WTC11 (cell line): ENCODE data around the gene TAL2. TPM values are rescaled to one million over a fixed set of nuclear protein-coding genes. Genes with fewer than 3 reads are reported as not detected.

Experiments
- ATAC-seq: fragments of 200-7000 bp; cut with Tn5 transposase; 2 replicates; pipeline ENCODE4 v1.10.0; 2021; ENCODE audit warnings: mild to moderate bottlenecking, moderate library complexity
- CTCF ChIA-PET: fragments of 300-600 bp; sonication (Branson Sonifier 250); formaldehyde crosslinking; loops from one replicate; lab custom pipeline; 2021; ENCODE audit warnings: antibody characterized with exemption; lab: Charles Lee
- POLR2A ChIA-PET: fragments of 350-600 bp; sonication (Branson Sonifier 250); formaldehyde crosslinking; loops from one replicate; lab custom pipeline; 2021; ENCODE audit warnings: antibody characterized with exemption; lab: Charles Lee
- DNase-seq: peaks from one replicate; pipeline ENCODE4 v3.0.0; 2021; ENCODE audit warnings: low spot score
- H3K27ac Mint-ChIP-seq: 2 replicates; pipeline ENCODE4 v1.8.0; 2021; ENCODE audit warnings: mixed read lengths
- H3K27me3 Mint-ChIP-seq: 2 replicates; pipeline ENCODE4 v1.8.0; 2021; ENCODE audit warnings: low read depth, mild to moderate bottlenecking, moderate library complexity, mixed read lengths
- H3K36me3 Mint-ChIP-seq: 2 replicates; pipeline ENCODE4 v1.8.0; 2021; ENCODE audit warnings: mixed read lengths
- H3K4me1 Mint-ChIP-seq: 2 replicates; pipeline ENCODE4 v1.8.0; 2022; ENCODE audit warnings: mixed read lengths
- H3K4me3 Mint-ChIP-seq: 2 replicates; pipeline ENCODE4 v1.8.0; 2021; ENCODE audit warnings: mild to moderate bottlenecking, moderate library complexity, mixed read lengths
- H3K9me3 Mint-ChIP-seq: 2 replicates; pipeline ENCODE4 v1.8.0; 2021; ENCODE audit warnings: mixed read lengths
- AFF4 ChIP-seq: sonication (generic); formaldehyde crosslinking; IDR thresholded peaks from 2 replicates; pipeline ENCODE4 v1.8.1; 2023; ENCODE audit warnings: mild to moderate bottlenecking, missing genetic modification reagents, borderline replicate concordance
- CBFB ChIP-seq: sonication (generic); formaldehyde crosslinking; IDR thresholded peaks from 2 replicates; pipeline ENCODE4 v1.8.1; 2022; ENCODE audit warnings: mild to moderate bottlenecking, low read depth, missing genetic modification reagents
- CDX4 ChIP-seq: fragments of 250-450 bp; sonication (Bioruptor Pico); IDR thresholded peaks from 2 replicates; pipeline ENCODE4 v1.9.0; 2021; ENCODE audit warnings: moderate library complexity, mild to moderate bottlenecking, inconsistent platforms, borderline replicate concordance
- CREB1 ChIP-seq: sonication (generic); formaldehyde crosslinking; IDR thresholded peaks from 2 replicates; pipeline ENCODE4 v1.8.0; 2023; ENCODE audit warnings: mild to moderate bottlenecking, missing genetic modification reagents
- CTCF ChIP-seq: fragments of 200-600 bp; IDR thresholded peaks from 2 replicates; pipeline ENCODE4 v1.8.0; 2022; ENCODE audit warnings: antibody characterized with exemption
- ERG ChIP-seq: fragments of 250-450 bp; sonication (Bioruptor Pico); IDR thresholded peaks from 2 replicates; pipeline ENCODE4 v1.8.0; 2021; ENCODE audit warnings: mild to moderate bottlenecking
- FOXJ3 ChIP-seq: sonication (generic); formaldehyde crosslinking; IDR thresholded peaks from 2 replicates; pipeline ENCODE4 v1.9.0; 2021; ENCODE audit warnings: missing genetic modification reagents, mild to moderate bottlenecking, borderline replicate concordance
- IRF2 ChIP-seq: sonication (generic); formaldehyde crosslinking; IDR thresholded peaks from 2 replicates; pipeline ENCODE4 v1.8.0; 2022; ENCODE audit warnings: low read depth, missing genetic modification reagents, borderline replicate concordance
- NR1H2 ChIP-seq: sonication (generic); formaldehyde crosslinking; IDR thresholded peaks from 2 replicates; pipeline ENCODE4 v1.9.0; 2021; ENCODE audit warnings: mild to moderate bottlenecking, moderate library complexity, missing genetic modification reagents
- PRDM15 ChIP-seq: sonication (generic); formaldehyde crosslinking; IDR thresholded peaks from 2 replicates; pipeline ENCODE4 v1.8.0; 2022; ENCODE audit warnings: missing genetic modification reagents
- PREB ChIP-seq: sonication (generic); formaldehyde crosslinking; IDR thresholded peaks from 2 replicates; pipeline ENCODE4 v1.8.1; 2022; ENCODE audit warnings: mild to moderate bottlenecking, missing genetic modification reagents, moderate library complexity, borderline replicate concordance
- TEAD4 ChIP-seq: sonication (generic); formaldehyde crosslinking; IDR thresholded peaks from 2 replicates; pipeline ENCODE4 v1.8.0; 2022; ENCODE audit warnings: mild to moderate bottlenecking, missing genetic modification reagents
- ZNF281 ChIP-seq: sonication (generic); formaldehyde crosslinking; IDR thresholded peaks from 2 replicates; pipeline ENCODE4 v1.8.0; 2023; ENCODE audit warnings: mild to moderate bottlenecking, missing genetic modification reagents
- ZNF416 ChIP-seq: fragments of 250-450 bp; sonication (Bioruptor Pico); IDR thresholded peaks from 2 replicates; pipeline ENCODE4 v1.9.0; 2021; ENCODE audit warnings: mild to moderate bottlenecking, inconsistent platforms
- ZNF423 ChIP-seq: fragments of 250-450 bp; sonication (Bioruptor Pico); IDR thresholded peaks from 2 replicates; pipeline ENCODE4 v2.1.2; 2022; ENCODE audit warnings: mild to moderate bottlenecking, moderate library complexity
- ZNF425 ChIP-seq: fragments of 250-450 bp; sonication (Bioruptor Pico); conservative IDR thresholded peaks from 2 replicates; pipeline ENCODE4 v1.9.0; 2021; ENCODE audit warnings: mild to moderate bottlenecking
- total RNA-seq: library from RNA; stranded (reverse); gene quantifications from 3 replicates; pipeline ENCODE4 v1.2.3, GENCODE V29; 2021

TAL2 gene
- total RNA-seq, 1 experiment from 2014 or later: not detected

- POLR2A ChIA-PET: no interaction called here
- TF ChIP-seq ZNF425 (CRISPR knock-in tag) (no peak), FOXJ3 (CRISPR knock-in tag) (no peak), ERG (CRISPR knock-in tag) (no peak), PRDM15 (CRISPR knock-in tag) (no peak), IRF2 (no peak), CTCF (no peak), ZNF416 (CRISPR knock-in tag) (no peak), NR1H2 (CRISPR knock-in tag) (no peak)
- DNase-seq (no peak), ATAC-seq (no peak)
- CTCF ChIA-PET: no interaction called here
- Mint-ChIP-seq H3K36me3 (no peaks in the 10 kb centered on the region), H3K4me3 (no peak overlapping the region), H3K27ac (no peak overlapping the region), H3K9me3 (no peaks in the 10 kb centered on the region), H3K4me1 (0 out of 2 replicates have a peak, but pooled peaks cover 3% of the 10 kb centered on the region), H3K27me3 (no peaks in the 10 kb centered on the region)
Measured at GRCh38 chr9:105670775-105671174, 8.5 kb downstream of the TAL2 start.

- no peak for ATAC-seq
- no peaks in the 10 kb centered on the region for H3K9me3 Mint-ChIP-seq
- H3K4me3 Mint-ChIP-seq: no peak overlapping the region
- DNase-seq: no peak
- no peak overlapping the region for H3K27ac Mint-ChIP-seq
- TF ChIP-seq CDX4 (CRISPR knock-in tag): no peak
- TF ChIP-seq CREB1 (CRISPR knock-in tag): no peak
- TF ChIP-seq NR1H2 (CRISPR knock-in tag): no peak
- TF ChIP-seq ZNF423 (CRISPR knock-in tag): no peak
- no peak for TF ChIP-seq TEAD4 (CRISPR knock-in tag)
- no peak for TF ChIP-seq ZNF281 (CRISPR knock-in tag)
- TF ChIP-seq CBFB (CRISPR knock-in tag): no peak
- TF ChIP-seq PREB (CRISPR knock-in tag): no peak
- TF ChIP-seq AFF4: no peak
- ChIA-PET POLR2A (no interaction called here), CTCF (no interaction called here)
- H3K36me3 Mint-ChIP-seq: no peaks in the 10 kb centered on the region
- 0 out of 2 replicates have a peak, but pooled peaks cover 3% of the 10 kb centered on the region for H3K4me1 Mint-ChIP-seq
- H3K27me3 Mint-ChIP-seq: no peaks in the 10 kb centered on the region
Measured at GRCh38 chr9:105672711-105673234, 10.5 kb downstream of the TAL2 start.
